ENCODE results near the gene FBXO42. TPM values are rescaled to one million over a fixed set of nuclear protein-coding genes. Genes with fewer than 3 reads are reported as not detected.

Gene FBXO42
- 10.3 and 11.6 TPM in 2 replicates for total RNA-seq

DNA sequence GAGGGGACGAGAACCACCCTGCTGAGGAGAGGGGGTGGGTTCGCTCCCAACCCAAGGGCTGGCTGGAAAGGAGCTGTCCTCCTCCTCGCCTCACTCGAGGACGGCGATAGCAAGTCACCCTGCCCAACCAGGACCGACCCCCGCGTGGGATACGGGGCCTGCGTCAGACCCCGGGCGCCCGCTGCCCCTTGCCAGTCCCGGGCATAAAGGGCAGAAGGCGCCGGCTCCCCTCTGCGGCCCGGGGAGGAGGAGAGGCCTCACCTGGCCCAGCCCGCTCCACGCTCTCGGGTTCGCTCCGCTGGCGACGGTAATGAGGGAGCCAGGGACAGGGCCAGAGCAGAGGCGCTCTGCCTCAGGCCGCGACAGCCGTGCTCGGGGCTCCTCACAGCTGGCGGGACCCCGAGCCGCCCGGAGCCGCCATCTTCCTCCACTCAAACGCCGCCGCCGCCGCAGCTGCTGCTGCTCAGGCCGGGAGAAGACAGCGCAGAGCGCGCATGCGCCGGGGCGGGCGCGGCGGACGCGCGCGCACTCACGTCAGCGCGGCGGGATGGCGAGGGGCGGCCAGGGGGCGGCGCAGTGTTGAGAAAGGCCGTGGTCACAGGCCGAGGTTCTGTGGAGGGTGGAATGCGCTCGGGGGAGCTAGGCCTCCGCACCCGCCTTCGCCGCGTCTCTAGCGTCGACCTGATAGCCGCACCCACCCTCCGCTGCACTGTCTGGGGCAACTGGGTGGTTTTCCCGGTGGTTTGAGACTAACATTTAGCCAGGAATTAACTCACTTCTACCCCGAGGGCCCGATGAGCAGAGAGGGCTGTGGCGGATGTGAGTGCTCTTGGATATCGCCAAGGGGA is at the start of gene FBXO42:
Gene FBXO42 (minus strand): TSS at position 487 of the 848 bp plus-strand sequence. CDS start 37,062 bp downstream, outside the sequence.

DNA sequence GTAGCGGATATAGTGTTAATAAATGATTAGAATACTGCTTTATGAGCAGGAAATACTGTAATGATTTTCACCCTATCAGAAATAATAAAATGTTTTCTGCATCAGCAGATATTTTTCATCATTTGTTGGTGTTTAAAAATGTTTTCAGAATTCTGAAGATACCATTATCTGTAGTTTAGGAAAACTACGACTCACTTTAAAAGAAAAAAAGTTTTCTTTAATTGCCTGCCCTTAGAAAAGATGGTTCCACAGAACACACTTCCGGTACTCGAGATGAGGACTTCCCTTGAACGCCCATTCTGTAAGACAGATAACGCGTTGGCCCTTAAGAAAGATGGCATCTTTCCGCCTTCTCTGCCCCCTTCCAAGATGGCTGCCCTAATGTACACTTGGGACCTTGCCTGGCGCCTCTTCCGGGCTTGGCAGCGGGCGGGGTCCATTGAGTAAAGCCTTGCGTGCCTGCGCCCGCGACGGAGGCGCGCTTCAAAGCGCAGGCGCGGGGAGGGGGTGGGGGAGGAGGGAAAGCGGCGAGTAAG is 14.5 kb upstream of the FBXO42 start, which contains the start of gene SZRD1:
Gene SZRD1 (plus strand): TSS at position 521 of the 536 bp plus-strand sequence. CDS start 16 bp downstream, outside the sequence.

DNA sequence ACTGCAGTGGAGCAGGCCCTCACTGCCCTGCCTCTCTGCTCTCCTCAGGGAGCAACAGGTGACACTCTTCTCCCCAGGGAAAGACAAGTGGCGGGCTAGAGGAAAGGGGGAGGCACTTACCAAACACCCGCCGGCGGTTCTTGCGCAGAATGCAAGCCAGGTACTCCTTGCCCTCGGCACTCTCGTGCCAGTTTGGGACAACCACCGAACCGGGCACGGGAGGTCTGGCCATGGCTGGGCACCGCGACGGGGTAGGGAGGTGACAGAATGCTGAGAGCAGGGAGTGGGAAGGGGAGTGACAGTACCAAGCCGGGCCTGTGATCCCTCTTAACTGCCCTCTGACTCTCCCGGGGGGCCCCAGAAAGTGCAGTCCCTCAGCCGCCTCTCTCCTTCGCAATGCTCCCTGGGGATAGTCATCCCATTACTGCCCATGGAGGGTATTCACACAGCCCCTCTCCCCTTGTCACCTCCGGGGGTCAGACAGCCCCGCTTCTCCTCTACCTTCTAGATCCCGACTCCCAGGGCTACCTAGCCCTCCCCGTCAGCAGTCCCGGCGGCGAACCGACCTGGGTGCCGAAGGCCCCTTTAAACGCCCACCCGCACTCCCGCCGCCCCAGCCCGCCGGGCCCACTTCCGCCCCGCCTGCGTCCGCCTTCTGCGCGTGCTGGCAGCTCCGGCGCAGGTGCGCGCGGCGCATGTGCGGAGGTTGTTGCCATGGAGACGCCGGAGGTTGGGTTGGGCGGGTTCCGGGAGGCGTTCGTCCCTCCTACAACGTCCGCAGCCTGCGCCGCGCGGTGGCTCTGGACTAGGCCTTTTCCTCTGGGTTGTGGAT is 115.6 kb downstream of the FBXO42 start, which contains the start of gene CPLANE2:
Gene CPLANE2 (minus strand): TSS at position 673 of the 832 bp plus-strand sequence. CDS start 441 bp downstream, at position 232.

DNA sequence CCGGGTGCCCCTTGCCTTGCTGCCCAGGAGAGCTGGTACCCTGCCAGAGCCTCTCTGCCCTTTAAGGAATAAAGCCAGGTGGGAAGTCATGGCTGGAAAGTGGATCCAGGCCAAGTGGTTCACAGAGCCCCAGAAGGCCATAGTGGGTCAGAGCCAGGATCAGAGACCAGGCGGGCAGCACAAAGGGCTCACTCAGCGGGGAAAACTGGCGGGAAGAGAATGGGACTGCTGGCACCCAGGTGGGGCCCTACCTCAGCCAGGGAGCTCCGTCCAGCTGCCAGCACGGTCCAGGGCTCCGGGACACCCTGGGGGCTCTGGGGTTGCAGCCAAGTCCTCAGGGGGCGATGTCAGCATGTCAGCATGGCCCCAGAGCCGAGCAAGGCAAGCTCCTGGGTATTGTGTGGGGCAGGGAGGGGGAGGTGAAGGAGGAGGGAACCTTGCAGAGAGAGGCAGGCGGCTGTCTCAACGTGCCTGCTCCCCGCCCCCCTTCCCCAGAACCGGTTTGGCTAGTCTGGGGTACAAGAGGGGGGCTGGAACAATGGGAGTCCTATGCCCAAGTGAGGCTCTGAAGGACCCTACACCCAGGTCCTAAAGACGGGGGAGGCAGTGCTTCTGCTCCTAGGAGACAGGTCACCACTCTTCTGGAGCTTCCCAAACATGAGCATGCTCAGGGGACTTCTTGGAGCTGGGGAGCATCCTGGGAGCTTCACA is 139.9 kb downstream of the FBXO42 start, which contains the start of gene ARHGEF19:
Gene ARHGEF19 (minus strand): TSS at position 402 of the 711 bp plus-strand sequence. CDS start 3,598 bp downstream, outside the sequence.

Other genes with a start within 250 kb of the FBXO42 start
- gene EPHA2, start 196.4 kb downstream of the FBXO42 start, total RNA-seq, result 30.3 and 38.4 TPM in 2 replicates
- gene ARHGEF19, start 139.8 kb downstream of the FBXO42 start, total RNA-seq, result 3.8 and 7.7 TPM in 2 replicates
- gene CPLANE2, start 115.3 kb downstream of the FBXO42 start, total RNA-seq, result 10.1 and 14.4 TPM in 2 replicates
- 24.2 and 26.0 TPM in 2 replicates for gene SZRD1, start 14.8 kb upstream of the FBXO42 start, total RNA-seq
- gene SPATA21, start 84.9 kb upstream of the FBXO42 start, total RNA-seq, result not detected in 2 replicates
- 71.4 and 76.7 TPM in 2 replicates for gene NECAP2, start 88.2 kb upstream of the FBXO42 start, total RNA-seq
- under 0.01 and 2,224 TPM in 2 replicates for gene RNU1-1, start 161.8 kb upstream of the FBXO42 start, total RNA-seq